Fibroblast of mammary gland (primary cell): ENCODE measurements around the gene SULT1A1.
"Not testable (repeated sequence)": the region's sequence is repeated elsewhere in the genome, so short reads cannot be mapped to it uniquely, and the experiment has no call there.

Experiments
- DNase-seq: peaks from one replicate; pipeline ENCODE4 v3.0.0-alpha.2; 2010; ENCODE audit warnings: low read depth
- H3K4me3 ChIP-seq: 2 replicates; pipeline ENCODE4 v1.5.1; 2011; ENCODE audit warnings: low read depth, mild to moderate bottlenecking, low read length, moderate library complexity; ENCODE audit not compliant: control insufficient read depth
- TF ChIP-seq, protein P1 (sequence below): conservative IDR thresholded peaks from 2 replicates; pipeline ENCODE4 v1.5.1; 2011; ENCODE audit warnings: low read depth, low read length, inconsistent platforms; ENCODE audit not compliant: control insufficient read depth, insufficient read depth

The SULT1A1 gene

DNA sequence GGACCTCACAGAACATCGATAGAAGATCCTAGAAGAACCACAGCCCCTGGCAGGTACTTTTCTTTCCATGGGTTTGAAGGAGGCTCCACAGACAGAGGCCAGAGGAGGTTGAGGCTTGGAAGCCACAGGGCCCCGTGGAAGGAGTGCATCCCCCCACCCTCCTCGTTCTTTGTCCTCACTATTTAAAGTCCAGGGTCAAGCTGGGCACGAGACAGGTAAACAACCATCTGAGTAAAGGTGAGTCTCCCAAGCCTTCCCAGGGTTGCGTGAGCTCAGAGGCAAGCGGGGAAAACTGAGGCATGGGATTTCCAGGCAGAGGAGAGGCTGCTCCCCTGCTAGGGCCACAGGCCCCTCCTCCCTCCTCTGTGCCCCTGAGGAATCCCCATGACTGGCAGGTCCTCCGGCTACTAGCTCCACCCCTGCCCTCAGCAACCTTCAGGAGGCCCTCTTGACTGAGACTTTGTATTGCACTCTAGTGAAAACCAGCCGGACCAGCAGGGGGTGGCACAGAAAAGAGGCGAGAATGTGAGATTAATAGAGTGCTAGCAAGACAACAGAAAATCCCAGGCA is 12.1 kb downstream of the SULT1A1 start:
- no peak overlapping the region for H3K4me3 ChIP-seq
- no peak for DNase-seq

DNA sequence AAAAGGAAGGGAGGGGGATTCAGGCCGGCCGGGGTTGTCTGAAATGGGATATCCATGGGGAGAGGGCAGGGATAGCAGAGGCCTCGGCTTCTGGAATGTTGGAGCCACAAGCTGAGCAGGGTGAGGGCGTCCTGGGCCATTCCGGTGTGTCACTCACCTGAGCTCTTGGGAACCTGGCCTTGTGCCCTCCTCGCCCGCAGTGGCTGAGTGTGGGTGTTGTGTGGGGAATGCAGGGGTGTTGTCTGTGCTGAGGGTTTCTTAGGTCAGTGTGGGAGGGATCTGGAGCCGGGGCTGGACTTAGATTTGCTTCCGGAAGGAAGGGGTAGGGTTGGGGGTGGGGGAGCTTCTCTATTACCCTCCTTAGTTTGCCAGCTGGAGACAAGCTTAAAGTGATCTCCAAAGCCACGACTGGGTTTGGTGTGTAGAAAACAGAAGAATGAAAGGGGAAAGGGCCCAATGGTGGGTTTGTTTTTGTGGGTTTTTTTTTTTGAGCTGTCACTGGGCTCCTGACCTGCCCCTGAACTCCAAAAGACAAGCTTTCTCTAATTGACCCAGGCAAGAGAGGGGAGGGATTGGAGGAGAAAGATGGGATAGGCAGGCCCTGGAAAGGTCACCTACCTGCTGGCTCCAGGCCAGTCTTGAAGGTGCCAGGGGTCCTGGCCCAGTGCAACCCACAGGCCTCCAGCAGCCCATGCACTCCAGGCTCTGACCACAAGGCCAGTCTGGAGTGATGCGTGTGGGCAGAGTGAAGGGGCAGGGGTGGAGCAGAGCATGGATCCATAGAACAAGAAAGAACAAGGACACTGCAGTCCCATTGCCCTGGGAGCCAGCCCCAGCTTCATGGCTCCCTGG is 12.8 kb downstream of the SULT1A1 start, which contains the start of gene SULT1A2:
Gene SULT1A2, minus strand, starts transcription at position 211 of the 852 bp plus-strand sequence. CDS start 1,120 bp downstream, outside the sequence.
- no peak for DNase-seq
- H3K4me3 ChIP-seq: no peak within 1 kb of the TSS
- TF ChIP-seq, protein P1, sequence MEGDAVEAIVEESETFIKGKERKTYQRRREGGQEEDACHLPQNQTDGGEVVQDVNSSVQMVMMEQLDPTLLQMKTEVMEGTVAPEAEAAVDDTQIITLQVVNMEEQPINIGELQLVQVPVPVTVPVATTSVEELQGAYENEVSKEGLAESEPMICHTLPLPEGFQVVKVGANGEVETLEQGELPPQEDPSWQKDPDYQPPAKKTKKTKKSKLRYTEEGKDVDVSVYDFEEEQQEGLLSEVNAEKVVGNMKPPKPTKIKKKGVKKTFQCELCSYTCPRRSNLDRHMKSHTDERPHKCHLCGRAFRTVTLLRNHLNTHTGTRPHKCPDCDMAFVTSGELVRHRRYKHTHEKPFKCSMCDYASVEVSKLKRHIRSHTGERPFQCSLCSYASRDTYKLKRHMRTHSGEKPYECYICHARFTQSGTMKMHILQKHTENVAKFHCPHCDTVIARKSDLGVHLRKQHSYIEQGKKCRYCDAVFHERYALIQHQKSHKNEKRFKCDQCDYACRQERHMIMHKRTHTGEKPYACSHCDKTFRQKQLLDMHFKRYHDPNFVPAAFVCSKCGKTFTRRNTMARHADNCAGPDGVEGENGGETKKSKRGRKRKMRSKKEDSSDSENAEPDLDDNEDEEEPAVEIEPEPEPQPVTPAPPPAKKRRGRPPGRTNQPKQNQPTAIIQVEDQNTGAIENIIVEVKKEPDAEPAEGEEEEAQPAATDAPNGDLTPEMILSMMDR: no peak

More for the DNA sequence above, 12.1 kb downstream of the SULT1A1 start:
- TF ChIP-seq, protein P1: no peak

DNA sequence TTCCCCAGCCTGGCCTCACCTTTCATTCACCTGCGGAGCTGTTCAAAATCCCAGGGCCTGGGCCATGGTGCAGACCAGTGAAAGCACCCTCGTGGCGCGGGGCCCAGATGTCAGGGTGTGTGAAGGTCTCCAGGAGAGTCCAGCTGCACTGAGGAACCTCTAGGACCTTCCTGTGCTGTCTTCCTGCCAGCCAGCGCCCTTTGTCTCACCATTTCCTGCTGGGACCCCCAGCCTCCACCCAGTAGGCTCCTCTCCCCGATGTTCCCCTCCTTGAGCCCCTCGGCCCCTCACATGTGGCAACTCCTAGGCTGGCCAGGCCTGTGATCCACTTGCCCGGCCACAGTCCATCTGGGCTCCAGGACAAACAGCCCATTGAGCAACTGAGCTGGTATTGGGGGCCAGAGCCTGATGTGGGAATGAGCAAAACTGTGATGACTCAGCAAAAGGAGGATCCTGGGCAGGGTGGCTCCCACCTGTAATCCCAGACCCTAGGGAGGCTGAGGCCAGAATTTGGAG is 13.7 kb downstream of the SULT1A1 start:
- H3K4me3 ChIP-seq: no peak overlapping the region
- DNase-seq: no peak
- TF ChIP-seq, protein P1: no peak

DNA sequence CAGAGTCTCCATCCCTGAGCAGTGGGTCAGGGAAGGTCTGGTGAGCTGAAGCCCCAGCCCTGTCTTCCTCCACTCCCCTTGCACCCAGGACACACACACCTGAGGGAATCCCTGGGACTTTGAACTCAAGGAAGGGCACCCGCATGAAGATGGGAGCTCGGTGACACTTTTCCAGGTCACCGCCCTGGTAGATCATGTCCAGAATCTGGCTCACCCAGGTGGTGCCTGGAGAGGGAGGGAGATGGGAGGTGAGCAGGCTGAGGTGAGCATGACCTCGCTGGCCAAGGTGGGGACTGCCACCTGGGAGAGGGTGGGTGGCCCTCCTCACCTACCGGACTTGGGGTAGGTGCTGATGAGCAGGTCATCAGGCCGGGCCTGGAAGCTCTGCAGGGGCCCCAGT is 14.4 kb downstream of the SULT1A1 start:
- H3K4me3 ChIP-seq, DNase-seq: not testable (repeated sequence)

DNA sequence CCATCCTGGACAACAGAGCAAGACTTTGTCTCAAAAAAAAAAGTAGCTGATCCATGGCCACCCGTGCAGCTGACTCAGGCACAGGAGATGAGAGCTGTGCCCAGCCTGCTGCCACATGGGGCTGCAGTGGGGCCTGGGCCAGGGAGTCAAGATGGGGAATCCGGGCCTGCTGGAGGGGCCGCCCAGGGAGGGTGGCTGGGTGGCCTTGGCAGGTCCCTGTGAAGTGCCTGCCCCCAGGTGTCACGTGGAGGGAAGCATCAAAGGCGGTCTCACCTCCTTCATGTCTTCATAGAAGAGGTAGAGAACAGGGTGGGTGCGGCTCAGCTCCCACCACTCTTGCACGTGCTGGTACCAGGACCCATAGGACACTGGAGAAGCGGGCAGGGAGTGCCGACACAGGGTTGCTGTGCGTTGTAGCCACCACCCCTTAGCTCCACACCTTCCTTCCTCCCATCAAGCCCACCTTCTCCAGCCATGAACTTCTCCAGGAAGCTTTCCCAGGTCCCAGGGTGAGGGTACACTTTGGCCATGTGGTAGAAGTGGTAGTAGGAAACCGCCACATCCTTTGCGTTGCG is 16.8 kb downstream of the SULT1A1 start:
- no peak overlapping the region for H3K4me3 ChIP-seq
- TF ChIP-seq, protein P1: no peak
- no peak for DNase-seq

DNA sequence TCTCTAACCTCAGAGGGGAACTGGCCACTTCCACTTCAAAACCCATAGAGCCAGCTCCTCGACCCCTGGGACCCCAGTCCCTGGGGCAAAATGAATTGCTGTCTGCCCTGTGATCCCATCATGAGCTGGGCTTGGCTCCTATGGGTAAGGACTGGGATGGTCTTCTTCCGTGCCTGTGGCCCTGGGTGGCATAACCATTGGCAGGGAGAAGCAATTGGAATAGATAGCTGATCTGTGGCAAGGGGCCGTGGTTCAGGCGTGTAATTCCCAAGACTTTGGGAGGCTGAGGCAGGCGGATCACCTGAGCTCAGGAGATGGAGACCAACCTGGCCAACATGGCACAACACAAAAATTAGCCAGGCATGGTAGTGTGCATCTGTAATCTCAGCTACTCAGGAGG is 17.3 kb downstream of the SULT1A1 start:
- TF ChIP-seq, protein P1: no peak
- DNase-seq: no peak
- no peak overlapping the region for H3K4me3 ChIP-seq

DNA sequence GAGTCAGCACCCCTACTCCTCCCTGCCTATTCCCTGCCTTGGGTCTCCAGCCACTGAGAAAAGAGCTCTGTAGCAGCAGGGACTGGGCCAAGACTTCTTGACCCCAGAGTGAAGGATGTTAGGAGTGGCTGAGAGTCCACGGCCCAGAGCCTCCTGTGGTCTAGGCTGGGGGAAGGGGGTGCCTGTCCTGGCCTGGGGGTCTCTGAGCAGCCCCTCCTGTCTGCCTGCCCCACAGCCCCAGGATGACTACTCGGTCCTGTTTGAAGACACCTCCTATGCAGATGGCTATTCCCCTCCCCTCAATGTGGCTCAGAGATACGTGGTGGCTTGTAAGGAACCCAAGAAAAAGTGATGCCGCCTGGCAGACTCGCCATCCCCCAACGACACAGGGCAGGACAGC is 18.5 kb downstream of the SULT1A1 start:
- no peak for DNase-seq
- H3K4me3 ChIP-seq: no peak overlapping the region
- TF ChIP-seq, protein P1: no peak
